B cell (primary cell): ENCODE measurements around the gene RPL11. TPM values are rescaled to one million over a fixed set of nuclear protein-coding genes. Genes with fewer than 3 reads are reported as not detected.

Experiments
- ATAC-seq: fragments of 200-7000 bp; cut with Tn5 transposase; one replicate; pipeline ENCODE4 v1.10.0; 2021; ENCODE audit warnings: low read depth, mild to moderate bottlenecking, moderate number of reproducible peaks, moderate library complexity
- CTCF ChIA-PET: fragments of 350-600 bp; sonication (Branson Sonifier 250); formaldehyde crosslinking; loops from one replicate; lab custom pipeline; 2021; ENCODE audit warnings: antibody characterized with exemption, inconsistent platforms; lab: Charles Lee
- POLR2A ChIA-PET: fragments of 350-600 bp; sonication (Branson Sonifier 250); formaldehyde crosslinking; loops from one replicate; lab custom pipeline; 2021; ENCODE audit warnings: antibody characterized with exemption; lab: Charles Lee
- DNase-seq: peaks from one replicate; pipeline ENCODE4 v3.0.0; 2013
- H2AFZ ChIP-seq: 2 replicates; pipeline ENCODE4 v1.6.1; 2012; ENCODE audit warnings: mild to moderate bottlenecking, low read depth, low read length; ENCODE audit not compliant: insufficient read depth, poor library complexity, severe bottlenecking
- H3K27ac ChIP-seq, 2 donors: 1 replicate in 1 of 2; 2 replicates in 1 of 2; pipeline ENCODE4 v1.5.1; 2012 to 2013; ENCODE audit warnings: low read length in 2 of 2, mild to moderate bottlenecking in 2 of 2, moderate library complexity in 1 of 2
- H3K27me3 ChIP-seq, 4 experiments: fragments of 200-600 bp in 1 of 4; sonication (generic) in 1 of 4; replicated peaks in 1 of 4; 1 replicate in 2 of 4; 2 replicates in 2 of 4; pipeline versions ENCODE4 v1.6.1 to v1.7.0; 2013 to 2016; ENCODE audit warnings: low read length in 3 of 4, mild to moderate bottlenecking in 2 of 4, mixed read lengths in 1 of 4, moderate library complexity in 1 of 4; ENCODE audit not compliant: insufficient read depth in 4 of 4, control insufficient read depth in 3 of 4; ENCODE audit errors: control extremely low read depth in 1 of 4
- H3K36me3 ChIP-seq, 2 experiments: replicated peaks in 1 of 2; 1 replicate in 1 of 2; 2 replicates in 1 of 2; pipeline versions ENCODE4 v1.6.1 to v1.7.1; 2013; ENCODE audit warnings: low read length in 1 of 2; ENCODE audit not compliant: insufficient read depth in 2 of 2, control insufficient read depth in 1 of 2; ENCODE audit errors: control extremely low read depth in 1 of 2, extremely low read depth in 1 of 2
- H3K4me1 ChIP-seq, 2 donors: fragments of 200-600 bp in 1 of 2; sonication (generic) in 1 of 2; 1 replicate in 1 of 2; 2 replicates in 1 of 2; pipeline versions ENCODE4 v1.5.1 to v1.6.1; 2013 to 2017; ENCODE audit warnings: low read length in 2 of 2; ENCODE audit not compliant: control insufficient read depth in 2 of 2, insufficient read depth in 2 of 2
- H3K4me2 ChIP-seq: replicated peaks from 2 replicates; pipeline ENCODE3; 2012; ENCODE audit warnings: mild to moderate bottlenecking, low read depth, low read length; ENCODE audit not compliant: poor library complexity, severe bottlenecking
- H3K4me3 ChIP-seq, 5 experiments: fragments of 200-600 bp in 1 of 5; sonication (generic) in 1 of 5; 1 replicate in 3 of 5; 2 replicates in 2 of 5; pipeline versions ENCODE4 v1.5.1 to v1.7.0; 2011 to 2016; ENCODE audit warnings: low read length in 4 of 5, mild to moderate bottlenecking in 4 of 5, low read depth in 2 of 5, control low read depth in 1 of 5, moderate library complexity in 1 of 5; ENCODE audit not compliant: insufficient read depth in 1 of 5; ENCODE audit errors: control extremely low read depth in 1 of 5, extremely low read depth in 1 of 5
- H3K79me2 ChIP-seq: fragments of 200-600 bp; sonication (generic); one replicate; pipeline ENCODE4 v1.6.0; 2016; ENCODE audit warnings: low read length; ENCODE audit not compliant: control insufficient read depth, insufficient read depth
- H3K9ac ChIP-seq: fragments of 200-600 bp; sonication (generic); 2 replicates; pipeline ENCODE4 v1.6.1; 2017; ENCODE audit warnings: mild to moderate bottlenecking, low read length, moderate library complexity
- H3K9me3 ChIP-seq, 3 donors: one replicate each; pipeline versions ENCODE4 v1.6.1 to v1.7.1; 2013; ENCODE audit warnings: low read length in 2 of 3; ENCODE audit not compliant: control insufficient read depth in 2 of 3, insufficient read depth in 1 of 3; ENCODE audit errors: control extremely low read depth in 1 of 3
- H4K20me1 ChIP-seq: 2 replicates; pipeline ENCODE4 v1.6.0; 2012; ENCODE audit warnings: mild to moderate bottlenecking, low read length; ENCODE audit not compliant: insufficient read depth, control insufficient read depth, poor library complexity, severe bottlenecking
- H3K27ac Mint-ChIP-seq: one replicate; pipeline ENCODE4 v1.8.0; 2021; ENCODE audit warnings: mixed read lengths
- H3K27me3 Mint-ChIP-seq: one replicate; pipeline ENCODE4 v1.8.0; 2021; ENCODE audit warnings: mixed read lengths
- H3K4me1 Mint-ChIP-seq: one replicate; pipeline ENCODE4 v1.8.0; 2021; ENCODE audit warnings: mixed read lengths
- H3K4me3 Mint-ChIP-seq: one replicate; pipeline ENCODE4 v1.8.0; 2021; ENCODE audit warnings: mixed read lengths
- H3K9me3 Mint-ChIP-seq: one replicate; pipeline ENCODE4 v1.8.0; 2022; ENCODE audit warnings: mixed read lengths; ENCODE audit not compliant: insufficient read depth
- EZH2 ChIP-seq: IDR thresholded peaks from 2 replicates; pipeline ENCODE4 v1.6.1; 2012; ENCODE audit warnings: borderline replicate concordance, low read depth, mild to moderate bottlenecking, moderate library complexity, low read length; ENCODE audit not compliant: insufficient read depth, poor library complexity, severe bottlenecking
- WGBS: methylation state at CpG from one replicate; pipeline ENCODE4 v1.1.5; 2013; ENCODE audit warnings: missing lambda C conversion rate; ENCODE audit not compliant: insufficient coverage; 5-methylcytosine and 5-hydroxymethylcytosine counted together
- intact Hi-C: fragments of 100-400 bp; cut with micrococcal nuclease; formaldehyde crosslinking; loops from one replicate; pipeline ENCODE4 v1.10.0; 2022
- polyA plus RNA-seq: library from polyadenylated mRNA; depleted of rRNA; stranded (reverse); fragments of >200 nt; gene quantifications from 2 replicates; pipeline ENCODE4 v1.2.3, GENCODE V29; 2012
- total RNA-seq, 2 donors: library from RNA; stranded (reverse); fragments of 120-200 nt in 1 of 2; gene quantifications; 1 replicate in 1 of 2; 2 replicates in 1 of 2; pipeline versions ENCODE4 v1.2.3 to v1.2.4, GENCODE V29; 2013 to 2022
- TF ChIP-seq, protein P1 (sequence below): fragments of 200-600 bp; IDR thresholded peaks from one replicate; pipeline ENCODE4 v1.8.0; 2022; ENCODE audit warnings: antibody characterized with exemption, mild to moderate bottlenecking

RPL11 gene
- total and polyA plus RNA-seq, 2 donors (not counting 1 experiment from before 2014, with no cell fraction given) = 1,373 to 1,539 TPM

DNA sequence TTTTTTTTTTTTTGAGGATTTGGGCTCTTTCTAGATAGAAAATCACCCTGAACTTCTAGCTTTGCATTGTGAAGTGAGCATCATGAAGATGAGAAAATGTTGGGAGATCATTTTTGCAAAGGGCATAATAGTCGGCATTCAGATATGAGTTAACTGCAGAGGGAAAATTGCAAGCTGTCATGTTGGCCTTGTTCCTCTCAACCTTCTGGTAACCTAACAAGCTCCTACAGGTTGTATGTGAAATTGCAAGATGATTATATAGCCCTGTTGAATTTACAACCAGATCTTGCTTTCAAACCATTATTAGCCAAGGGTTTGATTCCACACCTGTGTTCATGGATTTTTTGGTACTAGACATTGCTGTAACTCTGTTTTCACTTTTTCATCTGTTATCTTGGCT is 53.9 kb downstream of the RPL11 start:
- Histone ChIP-seq H3K27ac (no peak overlapping the region), H3K4me3 (peak overlapping the region in 1 of 5 experiments; percentile 85), H3K4me1 (peaks cover 22 to 38% of the 10 kb centered on the region in 2 donors), H3K36me3 (peaks cover 1 to 26% of the 10 kb centered on the region in 2 experiments), H3K9me3 (no peaks in the 10 kb centered on the region), H3K4me2 (peak overlapping the region; percentile 91), H3K9ac (no peak overlapping the region), H3K79me2 (peaks cover 67% of the 10 kb centered on the region), H3K27me3 (no peaks in the 10 kb centered on the region), H4K20me1 (peaks cover 52% of the 10 kb centered on the region), H2AFZ (no peak overlapping the region)
- Mint-ChIP-seq H3K4me1 (peaks cover 58% of the 10 kb centered on the region), H3K9me3 (no peaks in the 10 kb centered on the region), H3K27me3 (no peaks in the 10 kb centered on the region), H3K27ac (peak overlapping the region; percentile 66), H3K4me3 (peak overlapping the region; percentile 70)
- TF ChIP-seq EZH2 = no peak
- TF ChIP-seq, protein P1, sequence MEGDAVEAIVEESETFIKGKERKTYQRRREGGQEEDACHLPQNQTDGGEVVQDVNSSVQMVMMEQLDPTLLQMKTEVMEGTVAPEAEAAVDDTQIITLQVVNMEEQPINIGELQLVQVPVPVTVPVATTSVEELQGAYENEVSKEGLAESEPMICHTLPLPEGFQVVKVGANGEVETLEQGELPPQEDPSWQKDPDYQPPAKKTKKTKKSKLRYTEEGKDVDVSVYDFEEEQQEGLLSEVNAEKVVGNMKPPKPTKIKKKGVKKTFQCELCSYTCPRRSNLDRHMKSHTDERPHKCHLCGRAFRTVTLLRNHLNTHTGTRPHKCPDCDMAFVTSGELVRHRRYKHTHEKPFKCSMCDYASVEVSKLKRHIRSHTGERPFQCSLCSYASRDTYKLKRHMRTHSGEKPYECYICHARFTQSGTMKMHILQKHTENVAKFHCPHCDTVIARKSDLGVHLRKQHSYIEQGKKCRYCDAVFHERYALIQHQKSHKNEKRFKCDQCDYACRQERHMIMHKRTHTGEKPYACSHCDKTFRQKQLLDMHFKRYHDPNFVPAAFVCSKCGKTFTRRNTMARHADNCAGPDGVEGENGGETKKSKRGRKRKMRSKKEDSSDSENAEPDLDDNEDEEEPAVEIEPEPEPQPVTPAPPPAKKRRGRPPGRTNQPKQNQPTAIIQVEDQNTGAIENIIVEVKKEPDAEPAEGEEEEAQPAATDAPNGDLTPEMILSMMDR = peak; percentile 68
- ChIA-PET POLR2A (interaction anchor here (0.6 to 1.7 kb wide), 8 partner anchors 16 to 446 kb away, joined by 3 to 14 read pairs (median 5); partner anchors contain the start of gene RPL11), CTCF (interaction anchor here (0.7 to 7.8 kb wide), 20 partner anchors 8 to 248 kb away, joined by 3 to 112 read pairs (median 4); partner anchors contain the start of gene RPL11)
- DNase-seq = peak; percentile 50
- no peak for ATAC-seq
- no CpG with 5 or more reads among the region's 1 CpG for WGBS
- intact Hi-C loops = loop anchor here (1.0 kb wide), 1 partner anchor 23 kb away; no protein-coding TSS in a partner anchor

Other genes starting within 250 kb of the RPL11 start
- gene ASAP3, start 207.6 kb upstream of the RPL11 start, total RNA-seq = 10.4 and 11.0 TPM in 2 replicates
- 1.9 and 2.9 TPM in 2 replicates for gene ASAP3, start 207.6 kb upstream of the RPL11 start, polyA plus RNA-seq
- 1.2 and 3.2 TPM in 2 replicates for gene E2F2, start 160.6 kb upstream of the RPL11 start, total RNA-seq
- 1.6 and 2.4 TPM in 2 replicates for gene E2F2, start 160.6 kb upstream of the RPL11 start, polyA plus RNA-seq
- gene ID3, start 132.3 kb upstream of the RPL11 start, total RNA-seq = 367 and 370 TPM in 2 replicates
- 83.0 and 212 TPM in 2 replicates for gene ID3, start 132.3 kb upstream of the RPL11 start, polyA plus RNA-seq
- 53.0 and 56.6 TPM in 2 replicates for gene ELOA, start 51.7 kb downstream of the RPL11 start, total RNA-seq
- 12.9 and 17.6 TPM in 2 replicates for gene ELOA, start 51.7 kb downstream of the RPL11 start, polyA plus RNA-seq
- gene PITHD1, start 86.6 kb downstream of the RPL11 start, total RNA-seq = 56.7 and 62.2 TPM in 2 replicates
- 32.4 and 66.3 TPM in 2 replicates for gene PITHD1, start 86.6 kb downstream of the RPL11 start, polyA plus RNA-seq
- 50.6 and 52.2 TPM in 2 replicates for gene LYPLA2, start 99.3 kb downstream of the RPL11 start, total RNA-seq
- 41.4 and 60.5 TPM in 2 replicates for gene LYPLA2, start 99.3 kb downstream of the RPL11 start, polyA plus RNA-seq
- gene GALE, start 108.9 kb downstream of the RPL11 start, total RNA-seq = 12.1 TPM in 2 replicates
- 8.6 and 9.4 TPM in 2 replicates for gene GALE, start 108.9 kb downstream of the RPL11 start, polyA plus RNA-seq
- gene HMGCL, start 133.6 kb downstream of the RPL11 start, total RNA-seq = 35.9 and 41.2 TPM in 2 replicates
- 13.7 and 18.5 TPM in 2 replicates for gene HMGCL, start 133.6 kb downstream of the RPL11 start, polyA plus RNA-seq
- gene FUCA1, start 176.5 kb downstream of the RPL11 start, total RNA-seq = 17.4 and 19.3 TPM in 2 replicates
- 8.0 and 9.7 TPM in 2 replicates for gene FUCA1, start 176.5 kb downstream of the RPL11 start, polyA plus RNA-seq
- 45.6 and 47.4 TPM in 2 replicates for gene CNR2, start 221.6 kb downstream of the RPL11 start, total RNA-seq
- 45.5 and 63.4 TPM in 2 replicates for gene CNR2, start 221.6 kb downstream of the RPL11 start, polyA plus RNA-seq